ENCODE results near the gene MAN1A2.

MAN1A2 gene

DNA sequence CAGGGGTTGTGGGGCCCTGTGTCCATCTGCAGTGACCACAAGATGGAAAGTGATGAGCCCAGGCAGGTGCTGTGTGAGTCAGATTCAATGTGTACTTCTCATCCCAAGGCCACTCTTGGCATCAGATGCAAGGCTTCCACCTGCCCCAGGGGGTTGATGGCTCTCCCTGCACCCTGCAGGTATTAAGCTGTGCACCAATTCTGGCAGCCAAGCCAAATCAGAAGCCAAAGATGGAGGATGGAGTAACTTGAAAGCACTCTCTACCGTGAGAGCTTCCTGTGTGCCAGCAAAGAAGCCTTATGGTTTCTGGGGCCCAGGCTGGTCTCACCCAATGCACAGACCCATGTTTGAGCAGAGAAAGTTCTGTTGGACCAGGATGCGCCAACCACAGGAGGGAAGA lies 194.3 kb downstream of the MAN1A2 start:
- no peak for DNase-seq

DNA sequence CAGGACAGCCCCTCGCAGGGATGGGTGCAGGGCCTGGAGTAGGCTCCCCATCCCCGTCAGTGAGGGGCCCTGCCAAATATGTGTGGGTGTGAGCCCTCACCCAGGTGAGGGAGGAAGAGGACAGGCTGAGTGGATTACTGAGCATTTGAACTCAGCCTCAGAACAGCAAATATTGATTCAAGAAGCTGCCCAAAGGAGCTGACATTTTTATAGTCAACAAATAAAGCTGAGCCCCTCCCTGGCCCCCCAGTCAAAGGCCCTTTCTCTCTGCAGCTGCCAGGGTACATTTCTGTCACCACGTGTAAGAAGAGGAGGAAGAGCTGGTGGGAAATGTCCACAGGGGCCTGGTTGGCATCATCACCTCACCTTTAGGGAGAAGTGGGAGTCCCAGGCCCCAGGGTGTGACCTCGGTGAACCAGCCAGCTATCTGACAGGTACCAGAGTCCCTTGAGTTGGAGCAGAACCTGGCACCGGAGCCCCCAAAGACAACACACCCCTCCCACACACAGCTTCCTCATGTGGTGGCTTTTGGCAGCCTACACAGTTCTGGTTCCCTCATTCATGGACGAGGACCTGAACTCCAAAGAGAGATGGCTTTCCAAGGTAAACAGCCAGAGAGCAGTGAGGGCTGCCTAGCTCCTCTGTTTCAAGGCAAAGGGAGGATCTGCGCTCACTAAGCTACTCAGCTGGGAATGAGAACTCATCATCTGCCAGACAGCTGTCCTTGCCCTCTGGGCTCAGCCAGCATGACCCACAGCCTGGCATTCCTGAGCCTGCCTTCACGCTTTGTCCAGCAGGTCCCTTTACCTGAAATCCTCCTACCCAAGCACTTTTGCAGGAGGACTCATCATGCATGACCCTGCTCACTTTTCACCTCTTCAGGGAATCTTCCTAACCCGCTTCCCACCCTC lies 195.6 kb downstream of the MAN1A2 start:
- DNase-seq = no peak

DNA sequence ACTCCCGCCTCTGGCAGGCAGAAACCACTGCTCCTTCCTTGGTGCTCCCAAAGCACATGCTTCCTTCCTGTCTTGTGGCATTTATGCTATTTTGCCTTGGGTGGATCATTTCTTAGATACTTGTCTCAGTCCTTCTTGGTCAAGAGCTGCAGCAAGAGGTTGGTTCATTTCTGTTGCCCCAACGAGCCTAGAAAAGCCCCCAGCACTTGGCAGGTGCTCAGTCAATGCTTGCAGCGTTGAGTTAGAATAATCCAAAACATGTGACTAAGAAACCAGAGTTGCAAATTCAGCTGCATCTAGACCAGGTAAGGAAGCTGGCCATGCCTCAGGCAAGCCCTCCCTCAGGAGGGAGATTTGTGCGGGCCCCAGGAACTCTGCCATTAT lies 196.2 kb downstream of the MAN1A2 start:
- DNase-seq = no peak

DNA sequence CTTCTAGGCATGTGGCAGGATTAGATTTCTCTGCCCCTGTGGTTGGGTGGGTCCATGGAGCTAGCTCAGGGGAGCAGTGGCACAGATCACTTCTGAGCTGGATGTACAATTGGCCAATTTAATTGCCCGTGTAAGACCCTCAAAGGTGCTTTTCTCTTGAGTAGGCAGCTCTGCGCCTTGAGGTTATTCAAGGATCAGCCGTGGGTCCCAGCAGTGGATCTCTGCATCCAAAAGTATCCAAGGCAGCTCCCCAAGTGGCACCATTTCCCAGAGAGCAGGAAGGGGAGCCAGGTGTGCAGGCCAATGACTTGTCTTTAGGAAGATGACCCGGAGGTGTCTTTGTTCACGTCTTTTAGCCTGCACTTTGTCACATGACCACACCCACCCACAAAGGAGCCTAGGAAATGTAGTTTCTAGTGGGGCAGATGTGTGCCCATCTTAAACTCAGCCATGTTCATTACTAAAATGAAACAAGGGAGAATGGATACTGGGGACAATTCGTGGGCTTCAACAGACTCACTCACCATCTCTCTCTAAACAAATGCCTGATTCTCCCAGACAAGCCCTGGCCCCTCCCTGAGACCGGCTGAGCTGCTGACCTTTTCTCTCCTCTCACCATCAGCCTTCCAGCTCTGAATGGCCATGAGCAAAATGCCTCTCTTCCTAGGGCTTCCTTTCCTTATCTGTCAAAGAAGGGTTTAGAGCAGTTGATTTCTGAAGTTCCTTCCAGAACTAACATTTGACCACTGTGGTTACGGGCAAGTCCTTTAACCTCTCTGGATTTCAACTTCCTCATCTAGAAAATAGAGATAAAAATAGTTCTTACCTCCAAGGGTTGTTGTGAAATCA lies 197.2 kb downstream of the MAN1A2 start:
- DNase-seq = no peak

DNA sequence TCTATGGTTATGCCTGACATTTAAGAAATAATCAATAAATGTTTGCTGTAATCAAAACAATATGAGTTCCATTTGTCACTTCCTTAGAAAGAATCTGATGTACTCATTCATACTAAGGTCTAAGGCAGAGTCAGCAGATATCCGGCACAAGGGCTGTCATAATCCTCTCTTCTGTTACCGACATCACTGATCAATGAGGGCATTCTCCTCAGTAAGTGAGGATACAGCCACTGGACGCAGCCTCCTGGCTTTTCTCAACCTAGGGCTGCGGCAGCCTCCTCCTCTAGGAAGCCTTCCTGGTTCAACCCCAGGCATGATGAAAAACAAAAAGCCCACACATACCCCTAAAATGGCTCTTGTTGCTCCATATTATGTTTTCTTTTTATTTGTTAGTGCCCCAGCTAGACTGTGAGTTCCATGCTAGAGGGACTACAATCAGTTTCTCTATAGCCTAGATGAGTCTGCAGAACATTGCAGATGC lies 197.9 kb downstream of the MAN1A2 start:
- DNase-seq = no peak

DNA sequence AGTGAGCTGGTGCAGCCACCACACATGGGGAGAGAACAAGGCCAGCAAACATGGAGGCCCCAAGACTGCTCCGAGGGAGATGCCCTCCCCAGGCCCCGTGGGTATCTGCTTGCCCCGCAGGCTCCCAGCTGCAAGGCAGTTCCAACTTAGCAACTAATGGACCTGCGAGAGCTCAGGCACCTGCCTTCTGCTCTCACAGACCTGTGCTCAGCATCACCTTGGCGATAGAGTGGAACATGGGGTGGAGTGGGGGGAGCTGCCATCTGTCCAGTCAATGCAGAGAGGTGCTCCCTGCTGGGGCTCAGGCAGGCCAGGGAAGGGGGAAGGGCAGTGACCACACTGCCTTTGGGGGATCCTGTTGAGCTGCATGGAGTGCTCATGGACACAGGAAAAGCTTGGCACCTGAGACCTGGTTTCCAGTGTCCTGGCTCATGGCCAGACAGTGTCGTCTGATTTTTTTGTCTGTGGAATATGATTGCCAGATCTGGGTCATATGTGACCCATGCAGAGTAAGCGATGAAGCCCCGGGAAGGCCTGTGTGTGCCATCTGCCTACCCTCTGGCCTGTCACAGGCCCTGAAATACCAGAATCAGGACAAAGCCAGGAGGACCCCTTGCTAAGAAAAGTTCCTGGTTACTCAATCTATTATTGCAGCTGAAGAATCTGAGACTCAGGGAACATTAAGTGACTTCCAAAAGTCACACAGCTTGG lies 198.7 kb downstream of the MAN1A2 start:
- DNase-seq = no peak

DNA sequence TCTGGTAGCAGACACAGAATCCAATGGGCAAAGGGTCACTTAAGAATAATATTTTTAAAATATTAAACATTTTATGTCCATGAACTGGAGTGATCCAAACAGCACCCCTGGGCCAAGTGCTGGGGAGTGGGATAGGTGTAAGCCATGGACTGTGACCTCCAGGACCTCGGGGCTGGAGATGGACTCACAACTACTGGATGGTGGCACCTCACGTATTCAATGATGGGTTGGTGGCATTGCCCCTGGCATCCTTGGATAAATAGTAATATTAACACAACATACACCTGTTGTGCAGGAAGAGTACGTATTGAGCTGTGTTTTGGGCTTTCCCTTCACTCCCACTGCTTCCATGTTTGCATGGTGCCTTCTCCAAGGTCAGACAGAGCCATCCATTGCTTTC lies 199.3 kb downstream of the MAN1A2 start:
- DNase-seq = no peak

DNA sequence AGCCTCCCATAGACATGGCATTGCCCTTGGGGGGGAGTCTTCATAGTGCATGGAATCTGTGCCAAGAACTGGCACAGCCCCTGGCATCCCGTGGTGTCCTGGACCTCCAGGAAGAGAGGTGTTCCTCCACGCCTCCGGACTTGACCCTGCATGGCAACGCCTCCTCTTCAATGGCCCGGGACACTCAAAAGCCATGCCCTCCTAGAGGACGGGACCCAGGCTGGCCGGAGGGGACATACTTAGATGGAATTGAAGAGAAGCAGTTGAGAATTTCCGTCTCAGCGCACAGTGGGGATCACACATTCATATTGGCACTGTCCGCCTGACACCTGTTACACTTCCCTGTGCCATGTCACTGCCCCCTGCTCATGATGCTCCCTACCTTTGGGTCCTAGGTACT lies 200.2 kb downstream of the MAN1A2 start:
- no peak for DNase-seq

DNA sequence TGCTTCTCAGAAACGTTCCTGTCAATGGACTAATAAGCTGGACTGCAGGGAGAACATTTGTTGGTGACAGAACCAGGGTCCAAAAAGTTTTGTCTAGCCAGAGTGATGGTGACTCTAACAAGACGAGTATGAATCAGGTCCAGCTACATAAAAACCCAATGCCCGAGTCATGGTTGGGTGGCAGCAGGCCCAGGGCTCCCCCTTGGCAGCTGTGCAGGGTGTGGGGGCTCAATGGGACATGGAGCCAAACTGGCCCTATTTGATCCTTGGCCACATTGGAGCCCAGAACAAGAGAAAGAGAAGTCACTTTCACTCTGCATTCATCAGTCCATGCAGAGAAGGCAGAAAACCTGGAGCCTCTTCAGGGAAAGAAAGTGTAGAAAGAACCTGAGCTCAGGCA lies 200.7 kb downstream of the MAN1A2 start:
- DNase-seq = no peak

DNA sequence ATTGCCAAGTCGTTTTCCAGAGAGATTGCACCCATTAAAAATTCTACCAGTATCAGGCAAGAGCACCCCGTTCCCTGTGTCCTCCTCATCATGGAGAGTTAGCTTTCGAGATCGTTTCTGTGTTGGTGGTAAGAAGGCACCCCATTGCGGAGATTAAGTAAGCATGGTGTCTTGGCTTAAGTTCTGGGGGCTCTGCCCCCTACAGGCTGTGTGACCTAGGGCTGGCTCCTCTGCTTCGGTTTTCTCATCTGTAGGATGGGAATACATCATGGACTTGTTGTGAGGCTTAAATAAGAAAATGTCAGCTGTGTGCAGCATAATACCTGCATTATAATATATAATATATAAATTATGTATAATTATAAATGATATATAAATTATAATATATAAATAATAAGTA lies 201.8 kb downstream of the MAN1A2 start:
- no peak for DNase-seq

DNA sequence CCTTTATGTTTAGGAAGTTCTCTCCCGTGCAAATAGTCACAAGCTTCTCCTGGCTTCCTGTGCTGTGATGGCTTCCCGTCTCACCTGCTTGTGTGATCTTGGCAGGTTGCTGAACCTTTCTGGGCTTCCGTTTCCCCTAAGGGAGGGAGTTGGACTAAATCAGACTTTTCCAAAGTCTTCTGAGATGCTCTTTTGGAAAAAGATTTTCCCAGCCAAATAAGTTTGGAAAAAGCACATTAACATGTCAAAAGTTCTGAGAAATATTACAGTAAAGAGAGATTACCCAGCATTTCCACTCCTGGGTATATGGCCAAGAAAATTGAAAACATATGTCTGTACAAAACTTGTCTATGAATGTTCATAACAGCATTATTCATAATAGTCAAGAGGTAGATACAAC lies 202.6 kb downstream of the MAN1A2 start:
- DNase-seq = no peak

DNA sequence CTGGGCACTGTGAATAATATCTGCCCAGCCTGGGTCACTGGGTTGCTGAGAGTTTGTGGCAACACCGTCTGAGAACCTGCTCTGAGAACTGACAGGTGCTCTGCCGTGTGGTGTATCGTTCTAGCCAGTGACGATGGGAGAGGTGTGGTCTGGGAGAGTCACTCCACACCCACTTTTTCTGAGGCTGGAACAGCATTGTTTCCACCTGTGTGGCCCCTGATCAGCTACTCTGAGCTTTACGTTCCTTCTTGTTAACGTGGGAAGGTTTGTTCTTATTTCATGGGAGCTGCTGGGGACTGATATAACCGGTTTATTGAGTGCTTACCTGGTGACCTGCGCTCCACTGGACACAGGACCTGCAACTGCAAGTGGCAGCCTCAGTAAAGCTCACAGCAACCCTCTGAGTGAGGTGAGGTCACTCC lies 203.8 kb downstream of the MAN1A2 start:
- DNase-seq = no peak

DNA sequence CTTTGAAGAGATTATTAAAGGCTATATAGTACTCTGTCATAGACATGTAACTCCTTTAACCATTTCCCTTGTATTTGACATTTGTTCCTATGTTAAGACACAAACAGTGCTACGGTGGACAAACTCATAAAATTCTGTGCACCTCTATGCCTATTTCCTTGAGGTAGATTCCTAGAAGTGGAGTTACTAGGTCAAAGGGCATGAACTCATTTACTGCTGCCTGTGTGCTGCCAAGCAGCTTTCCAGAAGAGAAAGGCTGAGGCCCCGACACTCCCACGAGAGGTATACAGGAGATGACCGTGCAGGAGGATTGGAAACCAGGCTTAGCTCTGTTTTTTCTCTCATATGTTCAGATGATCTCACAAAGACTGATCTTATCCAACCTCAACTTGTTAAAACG lies 204.2 kb downstream of the MAN1A2 start:
- no peak for DNase-seq

DNA sequence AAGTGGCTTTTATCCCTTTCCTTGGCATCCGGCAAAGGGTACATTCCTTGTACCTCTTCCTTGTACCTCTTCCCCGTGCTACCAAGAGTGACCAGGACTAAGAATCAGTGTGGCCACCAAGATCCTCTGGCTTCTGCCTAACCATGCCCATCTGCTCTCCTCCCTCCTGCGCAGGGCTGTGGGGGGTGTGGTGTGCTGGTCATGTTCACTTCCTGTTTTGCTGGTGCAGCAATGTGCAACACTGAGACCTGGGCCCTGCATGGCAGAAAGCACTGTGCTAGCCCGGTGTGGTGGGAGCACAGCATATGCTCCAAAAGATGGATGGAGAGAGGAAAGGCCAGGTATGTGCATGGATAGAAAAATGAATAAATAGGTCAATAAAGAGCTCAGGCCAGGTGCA lies 205.3 kb downstream of the MAN1A2 start:
- no peak for DNase-seq

DNA sequence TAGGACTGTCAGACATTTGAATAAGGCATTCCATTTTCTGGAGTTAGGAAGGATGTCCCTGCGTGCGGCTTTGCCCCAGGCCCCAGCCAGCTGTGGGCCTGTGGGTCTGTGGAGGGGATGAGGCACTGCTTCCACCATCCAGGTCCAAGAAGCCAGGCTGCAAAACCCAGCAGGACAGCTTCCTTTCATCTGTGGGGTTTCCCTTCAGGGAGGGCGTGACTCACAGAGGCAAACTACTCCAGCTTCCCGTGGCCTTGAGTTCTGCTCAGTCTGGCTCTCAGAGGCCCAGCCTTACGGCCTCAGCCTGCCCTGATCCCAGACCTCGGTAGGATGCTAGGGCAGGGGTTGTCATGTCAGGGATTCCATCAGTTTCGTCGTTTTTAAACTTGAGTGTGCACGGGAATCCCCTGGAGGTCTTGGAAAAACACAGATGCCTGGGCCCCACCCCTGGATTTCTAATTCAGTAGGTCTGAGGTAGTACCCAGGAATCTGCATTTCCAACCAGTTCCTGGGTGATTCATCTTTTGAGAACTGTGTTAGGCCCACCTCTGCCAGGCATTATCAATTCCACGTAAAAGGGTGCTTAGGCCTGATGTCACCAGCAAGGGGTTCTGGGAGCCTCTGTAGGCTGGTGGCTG lies 206.3 kb downstream of the MAN1A2 start:
- no peak for DNase-seq

DNA sequence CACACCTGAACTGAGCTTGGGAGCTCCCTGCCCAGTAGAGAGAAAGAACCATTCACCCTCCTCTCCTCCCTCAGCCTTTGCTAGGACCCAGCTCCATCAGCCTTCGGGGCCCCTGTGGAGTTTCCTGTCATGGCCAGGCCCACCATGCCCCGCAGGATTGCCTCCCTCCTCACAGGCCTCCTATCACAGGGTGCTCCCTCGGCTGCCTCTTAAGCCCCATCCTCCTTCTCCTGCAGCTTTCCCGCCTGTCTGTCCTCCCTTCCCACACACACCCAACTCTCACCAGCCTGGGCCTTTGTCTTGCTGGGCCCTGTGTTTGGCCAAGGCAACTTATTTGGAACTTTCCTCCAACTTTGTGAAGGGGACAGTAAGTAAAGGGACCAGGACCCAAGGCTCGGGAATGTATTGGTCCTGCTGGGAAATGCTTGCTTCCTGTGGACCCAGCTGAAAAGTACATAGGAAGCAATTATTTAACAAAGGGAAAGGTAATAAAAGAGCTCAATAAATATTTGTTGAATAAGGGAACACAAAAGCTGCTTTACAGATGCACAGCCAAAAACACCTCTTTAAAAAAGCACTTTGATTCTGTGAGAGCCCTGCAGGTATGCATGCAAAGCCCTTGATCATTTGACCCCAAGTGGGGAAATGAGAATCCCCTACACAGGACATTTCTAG lies 207.0 kb downstream of the MAN1A2 start:
- DNase-seq = no peak

DNA sequence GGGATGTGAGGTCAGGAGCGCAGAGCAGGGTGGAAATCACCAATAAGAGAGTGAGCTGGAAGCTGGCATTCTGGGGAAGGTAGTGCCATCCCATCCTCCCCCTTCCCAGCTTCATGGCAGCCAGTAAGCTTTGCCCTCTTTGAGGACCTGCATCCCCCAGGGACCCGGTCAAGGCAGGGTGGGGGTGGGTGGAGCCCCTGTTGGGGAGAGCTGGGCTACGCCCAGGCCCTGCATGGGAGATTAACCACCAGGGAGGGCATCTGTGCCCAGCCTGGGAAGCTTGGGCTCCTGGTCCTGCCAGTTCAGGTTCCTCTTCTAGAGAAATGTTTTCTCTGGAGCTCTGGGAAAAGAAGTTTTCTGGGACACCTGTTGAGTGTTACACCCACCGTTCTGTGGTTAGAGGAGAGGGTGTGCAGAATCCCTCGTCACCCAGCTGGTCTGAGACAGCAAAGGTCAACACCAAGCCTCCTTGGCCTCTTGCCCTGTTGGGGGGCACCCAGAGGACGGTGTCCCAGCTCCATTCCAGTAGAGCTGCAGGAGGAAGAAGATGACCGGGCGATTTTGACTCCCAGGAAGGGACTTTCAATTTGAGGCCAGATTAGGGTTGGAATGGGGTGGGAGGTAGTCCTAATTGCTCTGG lies 208.5 kb downstream of the MAN1A2 start:
- no peak for DNase-seq

DNA sequence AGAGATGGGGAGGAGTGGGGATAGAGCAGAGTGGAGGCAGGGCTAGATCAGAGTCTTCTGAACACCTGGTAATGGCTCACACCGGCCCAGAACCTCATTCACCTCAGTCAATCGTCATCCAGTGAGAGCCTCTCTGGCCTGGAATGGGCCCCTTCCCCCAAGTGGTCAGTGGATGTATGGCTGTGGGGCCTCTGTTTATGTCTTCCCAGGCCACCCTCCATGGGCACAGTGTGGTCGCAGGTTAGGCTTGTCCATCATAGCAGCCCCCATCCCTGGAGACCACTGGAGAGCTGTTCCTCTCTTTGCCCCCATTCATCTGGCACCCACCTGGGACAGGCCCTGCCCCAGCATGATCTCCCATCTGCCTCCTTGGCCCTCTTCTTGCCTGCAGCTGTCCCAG lies 209.0 kb downstream of the MAN1A2 start:
- DNase-seq = no peak

DNA sequence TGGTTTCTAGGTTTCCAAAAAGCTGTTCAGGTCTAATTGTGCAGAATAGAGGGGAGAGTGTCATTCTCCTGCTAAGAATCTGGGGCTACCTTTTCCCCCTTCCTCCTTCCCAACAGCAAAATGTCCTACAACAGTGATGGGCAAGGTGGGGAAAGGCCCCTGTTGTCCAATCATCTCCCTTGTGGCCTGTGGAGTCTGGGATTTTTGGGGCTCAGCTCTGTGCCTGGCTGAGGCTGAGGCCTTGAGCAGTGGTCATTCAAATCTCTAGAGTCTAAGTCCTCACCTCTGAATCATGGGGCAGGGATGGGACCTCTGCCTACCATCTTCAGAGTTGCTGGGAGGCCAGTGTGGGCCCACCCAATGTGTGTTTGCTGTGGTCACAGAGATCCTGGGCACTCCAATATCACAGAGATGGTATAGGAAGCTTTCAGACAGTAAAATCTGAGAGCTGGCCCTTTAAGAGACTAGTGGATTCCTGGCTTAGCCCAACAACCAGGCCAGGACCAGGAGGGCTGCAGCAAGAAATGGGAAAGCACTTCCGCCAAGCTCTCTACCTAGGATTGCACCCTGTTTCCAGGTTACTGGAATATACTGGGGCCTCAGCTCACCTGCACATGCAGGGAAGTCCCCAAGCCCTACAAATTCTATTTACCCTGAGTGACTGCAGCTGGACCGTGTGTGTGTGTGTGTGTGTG lies 210.1 kb downstream of the MAN1A2 start:
- no peak for DNase-seq

DNA sequence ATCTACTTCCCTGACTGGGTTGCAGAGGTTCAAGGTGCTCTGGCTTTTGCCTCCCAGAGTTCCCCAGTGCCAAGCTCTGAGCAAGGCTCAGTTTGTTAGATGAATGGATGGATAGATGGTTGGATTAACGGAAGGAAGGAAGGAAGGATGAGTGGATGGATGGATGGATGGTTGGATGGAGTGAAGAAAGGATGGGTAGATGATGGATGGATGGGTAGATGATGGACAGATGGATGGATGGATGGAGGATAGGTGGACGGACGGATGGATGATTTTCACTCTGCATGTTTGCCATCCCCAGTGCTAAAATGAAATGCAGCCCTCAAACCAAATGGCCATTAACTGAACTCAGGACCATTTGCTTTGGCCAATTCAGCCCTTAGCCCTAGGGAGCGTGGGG lies 211.2 kb downstream of the MAN1A2 start:
- DNase-seq = no peak

Measured in effector CD4-positive, alpha-beta T cell (primary cell).